ENCODE data around the gene TANK.

DNA sequence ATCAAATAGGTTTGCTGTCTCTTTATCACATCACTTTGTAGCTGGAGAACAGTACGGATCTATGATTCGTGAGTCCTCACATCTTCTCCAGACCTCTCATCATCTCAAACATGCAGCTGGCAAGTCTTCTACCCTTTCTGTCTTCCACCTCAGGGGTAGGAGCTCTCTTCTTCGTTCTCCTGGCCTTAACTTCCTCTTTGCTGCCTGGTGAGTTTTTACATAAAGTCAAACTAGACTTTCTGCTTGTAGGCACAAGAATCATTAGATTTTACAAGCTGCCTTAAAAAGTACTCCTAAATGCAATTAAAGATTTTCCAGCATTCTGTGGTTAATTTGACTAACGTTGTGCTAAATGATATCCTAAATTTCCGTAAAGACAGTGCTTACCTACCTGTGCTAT, 43.7 kb upstream of the TANK start:
- TF ChIP-seq GATA2 (IDR thresholded peaks at IDR 0.05; ENCODE audit: low read depth, low read length): no peak
- no peak for TF ChIP-seq GATA3 (IDR thresholded peaks at IDR 0.05; ENCODE audit: low read depth, low read length)

Data from SH-SY5Y (cell line).